Motor neuron (in vitro differentiated cells): ENCODE measurements around the gene SREBF2. TPM values are rescaled to one million over a fixed set of nuclear protein-coding genes. Genes with fewer than 3 reads are reported as not detected.

Experiments
- ATAC-seq, 8 experiments: fragments of 200-7000 bp; cut with Tn5 transposase; replicated peaks in 6 of 8; 2 replicates each; pipeline ENCODE4 v1.8.0; 2021; ENCODE audit warnings: mild to moderate bottlenecking in 8 of 8, moderate library complexity in 8 of 8
- H3K27ac ChIP-seq, 2 donors: fragments of 250-450 bp; sonication (Bioruptor Pico); 2 replicates each; pipeline ENCODE4 v1.9.0; 2021; ENCODE audit warnings: antibody characterized with exemption in 2 of 2, mild to moderate bottlenecking in 2 of 2, moderate library complexity in 1 of 2
- H3K4me1 ChIP-seq, 2 donors: fragments of 250-450 bp; sonication (Bioruptor Pico); replicated peaks in 1 of 2; 2 replicates each; pipeline ENCODE4 v1.6.1; 2021; ENCODE audit warnings: antibody characterized with exemption in 2 of 2, mild to moderate bottlenecking in 2 of 2, moderate library complexity in 1 of 2
- H3K4me3 ChIP-seq, 5 donors: fragments of 250-450 bp; sonication (Bioruptor Pico); 2 replicates each; pipeline ENCODE4 v1.9.0; 2021; ENCODE audit warnings: antibody characterized with exemption in 5 of 5, mild to moderate bottlenecking in 5 of 5, moderate library complexity in 4 of 5
- WGBS, 10 experiments: fragments of 450-650 bp; shearing (Covaris generic); methylation state at CpG; one replicate each; pipeline ENCODE4 v1.0.0; 2022; 5-methylcytosine and 5-hydroxymethylcytosine counted together
- in situ Hi-C, 9 experiments: fragments of 400-800 bp; cut with MboI; loops; one replicate each; pipeline ENCODE4 v1.15.0; 2021; ENCODE audit warnings: low sequenced_read_pairs in 9 of 9, low pct_unique_long_range_greater_than_20kb in 2 of 9; ENCODE audit not compliant: unreplicated experiment in 9 of 9
- total RNA-seq, 8 experiments: library from RNA; unstranded; fragments of 300-600 nt; gene quantifications; 2 replicates each; pipeline versions ENCODE4 v1.2.3 to v1.2.4, GENCODE V29; 2022

The SREBF2 gene
- total RNA-seq, 8 experiments from 2014 or later = 40.9 to 173 (median 120) TPM

DNA sequence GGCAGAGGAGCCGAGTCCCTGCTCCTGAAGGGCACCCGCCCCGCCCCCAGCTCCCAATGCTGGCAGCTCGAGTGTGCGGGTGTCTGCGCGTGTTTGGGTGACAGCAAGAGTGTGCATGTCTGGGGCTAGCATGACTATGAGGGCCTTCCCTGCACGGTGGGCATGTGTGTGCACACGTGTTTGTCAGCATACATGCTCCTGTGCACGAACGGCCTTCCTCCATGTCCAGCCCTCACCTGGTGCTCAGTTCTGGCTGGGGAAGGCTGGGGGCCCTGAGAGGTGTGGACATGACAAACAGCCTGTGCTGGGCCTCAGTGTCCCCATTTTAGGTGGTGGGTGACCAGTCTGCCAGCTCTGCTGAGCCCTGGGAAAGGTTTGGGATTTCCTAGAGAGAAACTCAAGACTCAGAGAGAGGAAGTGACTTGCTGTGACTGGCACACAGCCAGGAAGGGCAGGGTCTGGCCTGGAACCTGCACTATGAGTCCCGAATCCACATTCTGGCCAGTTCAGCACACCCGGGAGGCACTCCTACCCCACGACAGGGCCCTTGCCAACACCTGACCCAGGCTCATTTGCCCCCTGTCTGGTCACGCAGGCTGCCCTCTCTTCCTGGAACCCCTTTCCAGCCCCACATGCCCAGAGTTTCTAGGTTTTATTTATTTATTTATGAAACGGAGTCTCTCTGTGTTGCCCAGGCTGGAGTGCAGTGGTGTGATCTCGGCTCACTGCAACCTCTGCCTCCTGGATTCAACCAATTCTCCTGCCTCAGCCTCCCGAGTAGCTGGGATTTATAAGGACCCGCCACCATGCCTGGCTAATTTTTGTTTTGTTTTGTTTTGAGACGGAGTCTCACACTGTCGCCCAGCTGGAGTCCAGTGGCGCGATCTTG is 85.2 kb downstream of the SREBF2 start:
- in situ Hi-C loops = no loop called here
- Histone ChIP-seq H3K27ac (no peak overlapping the region), H3K4me3 (no peak overlapping the region), H3K4me1 (peaks cover 0 to 7% of the 10 kb centered on the region in 2 donors)
- no peak for ATAC-seq
- WGBS, 10 experiments = 60 to 87% (median 80%) methylated on average over 1 to 12 of the region's 23 CpGs; no CpG with 5 or more reads in 1 of the 10 experiments

DNA sequence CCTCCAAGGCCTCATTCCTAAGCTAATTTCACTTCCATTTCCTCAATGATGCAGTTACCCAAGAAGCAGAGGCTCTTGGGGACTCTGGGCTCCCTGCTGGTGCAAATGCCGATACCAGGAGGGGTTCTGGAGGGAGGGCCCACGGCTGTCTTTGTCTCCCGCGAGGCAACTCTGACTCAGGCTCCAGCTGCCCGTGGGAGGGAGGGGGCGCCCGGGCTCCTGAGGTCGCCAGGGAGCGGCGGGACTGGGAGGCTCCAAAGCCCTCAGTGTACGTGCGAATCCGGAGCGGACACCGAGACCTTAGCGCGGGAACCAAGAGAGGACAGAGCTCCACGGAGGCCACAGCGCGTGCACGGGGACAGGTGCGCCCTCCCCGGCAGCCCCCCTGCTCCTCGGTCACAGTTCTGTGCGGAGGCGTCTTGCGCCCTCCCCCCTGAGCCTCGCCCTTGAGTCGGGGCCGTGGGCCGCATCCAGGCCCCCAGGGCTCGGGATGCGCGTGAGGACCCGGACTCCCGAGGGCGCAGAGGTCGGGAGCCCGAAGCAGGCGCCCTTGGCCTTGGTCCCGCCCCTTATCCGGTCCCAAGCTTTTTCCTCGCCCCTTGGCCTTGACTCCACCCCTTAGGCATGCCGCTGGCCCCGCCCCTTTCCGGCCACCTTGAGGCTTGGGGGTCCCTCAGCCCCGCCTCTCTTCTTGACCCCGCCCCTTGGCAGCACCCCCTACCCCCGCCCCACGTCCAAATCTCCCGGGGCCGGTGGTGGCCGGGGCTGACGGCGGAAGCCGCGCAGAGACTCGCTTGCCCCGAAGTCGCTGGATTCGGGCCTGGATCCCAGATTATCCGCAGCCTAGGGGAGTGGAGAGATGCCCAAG is 86.7 kb downstream of the SREBF2 start:
- peak; percentile 26 to 66 (median 60) for ATAC-seq
- H3K4me1 ChIP-seq = peaks cover 0 to 7% of the 10 kb centered on the region in 2 donors
- in situ Hi-C loops = no loop called here
- WGBS, 10 experiments = 0 to 3% (median 0%) methylated on average over 4 to 6 of the region's 62 CpGs; no CpG with 5 or more reads in 7 of the 10 experiments
- peak overlapping the region; percentile 14 to 27 (median 21) for H3K4me3 ChIP-seq
- no peak overlapping the region for H3K27ac ChIP-seq

DNA sequence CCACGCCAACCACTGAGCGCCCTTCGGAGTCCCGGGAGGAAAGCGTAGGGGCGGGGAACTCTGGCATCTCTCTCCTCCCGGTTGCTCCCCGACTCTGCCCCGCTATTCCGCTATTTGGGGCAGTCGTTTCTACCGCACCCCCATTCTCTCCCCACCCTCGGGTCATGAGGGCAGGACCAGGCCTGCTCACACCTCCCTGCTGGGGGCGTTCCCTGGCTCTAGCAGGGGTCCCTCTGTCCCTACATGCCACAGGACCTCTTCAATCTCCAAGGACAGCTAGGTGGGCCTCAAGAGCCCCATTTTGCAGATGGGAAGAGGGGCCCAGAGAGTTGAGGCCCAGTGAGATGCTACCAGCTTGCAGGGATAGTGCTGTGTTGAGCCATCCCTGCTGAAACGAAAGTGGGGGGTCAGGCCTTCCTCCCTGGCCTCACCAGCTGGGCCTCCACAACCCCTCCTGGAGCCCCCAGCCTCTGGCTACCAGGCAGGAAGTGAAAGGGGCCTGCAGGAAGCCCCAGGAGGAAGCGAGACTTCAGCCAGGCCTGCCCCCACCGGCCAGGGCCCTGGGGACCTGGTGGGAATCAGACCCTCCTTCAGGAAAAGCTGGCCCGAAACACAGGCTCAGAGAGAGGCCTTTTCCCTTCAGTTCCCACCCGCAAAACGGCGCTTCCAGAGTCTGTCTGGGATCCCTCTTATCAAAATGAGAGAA is 87.5 kb downstream of the SREBF2 start:
- no peak for ATAC-seq
- Histone ChIP-seq H3K27ac (no peak overlapping the region), H3K4me1 (peaks cover 0 to 4% of the 10 kb centered on the region in 2 donors), H3K4me3 (no peak overlapping the region)
- in situ Hi-C loops = no loop called here
- WGBS, 10 experiments = 58 to 100% (median 100%) methylated on average over 1 to 2 of the region's 21 CpGs; no CpG with 5 or more reads in 4 of the 10 experiments

DNA sequence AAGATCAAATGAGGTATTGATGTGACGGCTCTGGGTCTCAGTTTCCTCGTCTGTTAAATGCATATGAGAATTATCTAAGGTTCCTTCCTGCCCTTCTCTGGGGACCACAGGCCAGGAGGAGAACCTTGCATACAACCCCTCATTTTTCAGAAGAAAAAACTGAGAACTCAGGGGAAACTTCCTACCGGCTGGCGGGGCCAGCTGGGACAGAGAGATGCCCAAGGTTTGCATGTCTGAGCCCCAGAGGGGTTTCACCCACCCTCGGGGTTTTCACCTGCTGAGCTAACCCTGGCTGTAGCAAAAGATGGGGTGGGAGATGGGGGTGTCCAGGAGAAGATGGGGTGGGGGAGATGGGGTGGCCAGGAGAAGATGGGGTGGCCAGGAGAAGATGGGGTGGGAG is 89.4 kb downstream of the SREBF2 start:
- Histone ChIP-seq H3K4me1 (peaks cover 0 to 13% of the 10 kb centered on the region in 2 donors), H3K27ac (no peak overlapping the region), H3K4me3 (no peak overlapping the region)
- in situ Hi-C loops = no loop called here
- no peak for ATAC-seq
- 83 to 90% methylated on average over 2 to 3 of the region's 5 CpGs; no CpG with 5 or more reads in 8 of the 10 experiments for WGBS, 10 experiments

DNA sequence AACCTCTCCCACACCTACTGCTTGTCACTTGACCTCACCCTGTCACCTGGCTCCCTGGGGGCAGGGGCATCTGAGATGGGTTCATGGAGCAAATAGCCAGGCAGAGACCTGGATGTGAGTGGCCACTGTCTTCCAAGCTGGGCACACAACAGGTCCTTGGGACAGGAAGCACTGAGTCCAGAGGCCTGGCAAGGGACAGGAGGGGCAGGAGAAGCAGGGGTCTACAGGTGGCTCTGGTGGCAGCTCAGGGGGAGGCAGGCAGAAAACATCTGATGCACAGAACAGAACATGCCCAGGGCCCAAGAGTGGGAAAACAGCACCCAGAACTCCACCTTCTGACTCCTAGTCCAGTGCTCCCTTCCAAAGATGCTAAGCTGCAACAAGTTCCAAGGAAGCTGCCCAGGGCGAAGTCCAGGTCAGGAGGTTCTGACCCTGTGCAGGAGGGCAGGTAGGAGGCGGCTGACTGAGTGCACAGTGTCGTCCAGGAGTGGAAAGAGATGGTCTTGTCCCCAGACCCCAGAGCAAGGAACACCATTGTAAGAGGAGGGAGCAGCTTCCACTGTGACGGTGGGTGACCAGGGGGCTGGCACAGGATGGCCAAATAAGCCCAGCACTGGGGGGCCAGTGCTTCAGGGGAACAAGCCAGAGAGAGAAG is 90.2 kb downstream of the SREBF2 start:
- Histone ChIP-seq H3K4me3 (no peak overlapping the region), H3K27ac (no peak overlapping the region), H3K4me1 (peaks cover under 1 to 13% of the 10 kb centered on the region in 2 donors)
- no peak for ATAC-seq
- in situ Hi-C loops = no loop called here
- WGBS, 10 experiments = 83% methylated on average over 1 to 2 of the region's 4 CpGs; no CpG with 5 or more reads in 8 of the 10 experiments

DNA sequence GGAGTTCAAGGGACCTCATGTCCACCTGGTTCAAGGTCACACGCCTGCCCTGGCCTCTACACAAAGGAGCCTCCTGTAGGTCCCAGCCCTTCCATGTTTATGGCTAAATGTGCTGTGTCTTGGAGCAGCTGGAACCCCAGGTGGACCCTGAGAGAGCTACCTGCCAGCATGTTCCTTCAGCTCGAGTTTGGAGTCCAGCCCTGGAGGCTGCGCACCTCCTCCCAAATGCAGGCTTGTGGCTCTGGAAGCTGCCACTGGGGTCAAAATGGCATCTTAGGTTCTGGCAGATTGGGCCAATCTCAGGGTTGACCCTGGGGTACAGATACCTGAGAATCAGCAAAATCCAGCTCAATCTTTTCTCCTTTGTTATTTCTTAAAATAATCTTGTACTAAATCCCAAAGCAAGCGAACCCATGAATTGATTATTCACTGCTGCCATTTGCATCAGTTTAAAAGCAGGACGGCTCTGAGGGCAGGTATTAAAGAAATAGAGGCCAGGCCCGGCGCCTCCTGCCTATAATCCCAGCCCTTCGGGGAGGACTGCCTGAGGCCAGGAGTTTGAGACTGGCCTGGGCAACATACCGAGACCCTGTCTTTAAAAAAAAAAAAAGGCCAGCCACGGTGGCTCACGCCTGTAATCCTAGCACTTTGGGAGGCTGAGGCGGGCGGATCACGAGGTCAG is 90.8 kb downstream of the SREBF2 start:
- ATAC-seq = no peak
- Histone ChIP-seq H3K4me1 (peaks cover 3 to 13% of the 10 kb centered on the region in 2 donors), H3K27ac (no peak overlapping the region), H3K4me3 (no peak overlapping the region)
- WGBS, 10 experiments = 60 to 100% (median 81%) methylated on average over 1 to 8 of the region's 14 CpGs
- in situ Hi-C loops = no loop called here

DNA sequence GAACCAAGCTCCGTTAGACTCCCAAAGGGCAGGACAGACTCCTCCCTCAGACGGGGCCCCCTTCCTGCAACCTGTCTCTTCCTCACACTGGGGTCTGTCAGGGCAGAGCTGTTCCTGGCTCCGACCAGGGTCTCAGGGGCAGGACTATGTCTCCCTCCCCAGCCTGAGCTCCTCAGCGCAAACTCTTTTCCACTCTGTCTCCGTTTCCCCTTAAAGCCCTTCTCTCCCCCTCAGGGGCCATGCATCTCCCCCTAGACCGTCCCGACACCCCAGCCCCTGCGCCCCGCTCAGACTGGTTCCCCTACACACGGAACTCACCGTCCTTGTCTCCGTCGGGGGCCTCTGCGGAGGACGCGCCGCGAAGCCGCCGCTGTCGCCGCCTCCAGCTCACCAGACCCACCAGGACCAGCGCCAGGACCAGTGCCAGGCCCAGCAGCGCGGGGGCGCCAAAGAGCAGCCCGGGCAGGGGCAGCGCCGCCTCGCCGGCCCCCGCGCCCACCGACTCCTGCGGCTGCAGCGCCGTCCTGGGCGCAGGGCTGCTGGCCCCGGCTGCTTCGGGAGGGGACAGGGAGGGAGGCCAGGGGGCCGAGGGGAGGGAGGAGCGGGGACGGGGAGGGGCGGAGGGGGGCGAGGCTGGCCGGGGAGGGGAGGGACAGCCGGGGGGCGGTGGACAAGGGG is 93.0 kb downstream of the SREBF2 start:
- no CpG with 5 or more reads among the region's 48 CpGs for WGBS, 10 experiments
- H3K27ac ChIP-seq = no peak overlapping the region
- peak overlapping the region in 2 of 5 donors; percentile 18 to 20 for H3K4me3 ChIP-seq

DNA sequence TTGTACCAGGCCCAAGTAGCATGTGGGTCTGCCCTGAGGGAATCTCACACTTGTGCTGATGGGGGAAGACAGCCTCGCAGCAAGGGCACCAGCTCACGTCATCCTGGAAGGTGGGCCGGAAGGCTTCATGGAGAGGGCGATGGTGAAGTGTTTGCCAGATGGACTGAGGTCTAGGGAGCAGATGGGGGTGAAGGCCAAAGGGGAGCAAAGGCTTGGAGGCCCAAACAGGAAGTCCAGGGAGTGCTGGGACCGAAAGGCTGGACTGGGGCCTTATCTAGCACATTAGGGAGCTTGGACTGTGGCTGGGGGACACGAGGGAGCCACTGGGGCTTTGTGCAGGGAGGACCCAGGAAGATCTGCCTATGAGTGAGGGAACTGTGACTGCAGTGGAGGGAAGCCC is 94.9 kb downstream of the SREBF2 start:
- in situ Hi-C loops = loop anchor here in 2 of 9 experiments (25.0 kb wide), 3 partner anchors 116 to 241 kb away; partner anchors contain the start of genes CCDC134 (in 1 of the 2), MEI1 (in 1 of the 2) and SNU13 (in 1 of the 2)
- Histone ChIP-seq H3K27ac (no peak overlapping the region), H3K4me1 (peaks cover 3 to 9% of the 10 kb centered on the region in 2 donors), H3K4me3 (no peak overlapping the region)
- 67% methylated on average over 1 of the region's 6 CpGs; no CpG with 5 or more reads in 9 of the 10 experiments for WGBS, 10 experiments
- no peak for ATAC-seq

More for the DNA sequence above, 93.0 kb downstream of the SREBF2 start:
- peaks cover 3 to 9% of the 10 kb centered on the region in 2 donors for H3K4me1 ChIP-seq
- in situ Hi-C loops = loop anchor here in 2 of 9 experiments (25.0 kb wide), 3 partner anchors 114 to 239 kb away; partner anchors contain the start of genes CCDC134 (in 1 of the 2), MEI1 (in 1 of the 2) and SNU13 (in 1 of the 2)
- ATAC-seq = peak; percentile 44 to 86 (median 69)

DNA sequence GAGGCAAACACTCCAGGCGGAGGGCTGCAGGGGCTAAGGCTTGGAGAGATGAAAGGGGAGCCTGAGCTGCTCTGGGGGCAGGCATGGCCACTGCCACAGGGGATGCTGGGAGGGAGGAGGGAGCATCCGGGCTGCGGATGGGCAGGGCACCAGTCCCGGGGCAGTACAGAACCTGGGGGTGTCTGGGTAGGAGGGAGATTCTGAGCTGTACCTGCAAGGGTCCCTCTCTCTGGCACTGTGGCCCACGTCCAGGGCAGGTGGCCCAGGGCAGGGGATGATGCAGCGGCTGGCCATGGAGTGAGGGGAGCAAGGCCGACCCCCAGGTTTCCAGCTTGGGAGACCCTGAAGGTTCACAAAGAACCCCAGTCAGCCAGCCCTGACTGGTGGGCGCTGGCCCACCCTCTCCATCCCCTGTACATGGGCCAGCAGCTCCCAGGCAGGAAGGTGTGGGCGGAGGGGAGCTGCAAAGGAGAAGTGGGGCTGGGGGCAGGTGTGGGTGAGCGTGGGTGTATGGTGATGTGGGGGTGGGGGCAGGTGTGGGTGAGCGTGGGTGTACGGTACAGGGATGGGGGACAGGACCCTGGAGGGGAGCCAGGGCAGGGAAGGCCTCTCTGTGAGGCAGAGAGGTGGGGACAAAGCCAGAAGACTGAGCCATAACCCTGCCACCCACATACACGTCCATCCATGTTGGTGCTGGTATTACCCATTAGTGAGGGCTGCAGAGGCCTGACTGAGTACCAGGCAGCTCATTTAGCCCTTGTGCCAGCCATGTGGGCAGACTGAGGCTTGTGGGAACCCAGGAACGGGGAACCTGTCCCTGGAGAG is 95.9 kb downstream of the SREBF2 start:
- Histone ChIP-seq H3K4me3 (no peak overlapping the region), H3K27ac (no peak overlapping the region), H3K4me1 (peaks cover 3 to 9% of the 10 kb centered on the region in 2 donors)
- in situ Hi-C loops = loop anchor here in 2 of 9 experiments (25.0 kb wide), 3 partner anchors 117 to 242 kb away; partner anchors contain the start of genes CCDC134 (in 1 of the 2), MEI1 (in 1 of the 2) and SNU13 (in 1 of the 2)
- 0 to 73% methylated on average over 1 to 2 of the region's 14 CpGs; no CpG with 5 or more reads in 8 of the 10 experiments for WGBS, 10 experiments
- peak in 3 of 8 experiments; percentile 5 to 11 (median 9) for ATAC-seq

DNA sequence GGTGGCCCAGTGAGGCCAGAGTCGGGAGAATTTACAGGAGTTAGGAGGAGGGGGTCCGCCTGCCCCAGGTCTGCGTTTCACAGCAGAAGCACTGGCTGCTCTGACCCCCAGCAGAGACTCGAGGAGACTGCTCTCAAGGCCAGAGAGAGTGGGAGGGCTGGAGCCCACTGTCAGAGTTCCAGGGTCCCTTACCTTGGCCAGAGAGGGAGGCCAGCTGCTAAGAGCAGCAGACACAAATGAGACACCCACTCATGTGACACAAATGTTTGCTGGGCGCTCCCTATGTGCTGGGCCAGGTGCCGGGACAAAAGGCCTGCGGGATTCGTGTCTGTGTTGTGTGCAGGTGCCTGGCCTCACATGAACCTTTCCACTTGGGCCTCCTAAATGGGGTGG is 96.5 kb downstream of the SREBF2 start:
- 37 to 100% (median 80%) methylated on average over 1 to 4 of the region's 8 CpGs; no CpG with 5 or more reads in 5 of the 10 experiments for WGBS, 10 experiments
- ATAC-seq = peak in 1 of 8 experiments; percentile 30
- in situ Hi-C loops = loop anchor here in 2 of 9 experiments (25.0 kb wide), 3 partner anchors 117 to 242 kb away; partner anchors contain the start of genes CCDC134 (in 1 of the 2), MEI1 (in 1 of the 2) and SNU13 (in 1 of the 2)
- Histone ChIP-seq H3K4me3 (no peak overlapping the region), H3K27ac (no peak overlapping the region), H3K4me1 (peaks cover 3 to 9% of the 10 kb centered on the region in 2 donors)
